HG03139 (cell line): ENCODE measurements around the gene MED12L.
"Not testable (repeated sequence)": the region's sequence is repeated elsewhere in the genome, so short reads cannot be mapped to it uniquely, and the experiment has no call there.

Experiments
- ATAC-seq: cut with Tn5 transposase; IDR thresholded peaks from one replicate; pipeline ENCODE4 v1.9.1; 2021; ENCODE audit not compliant: unreplicated experiment

MED12L gene

DNA sequence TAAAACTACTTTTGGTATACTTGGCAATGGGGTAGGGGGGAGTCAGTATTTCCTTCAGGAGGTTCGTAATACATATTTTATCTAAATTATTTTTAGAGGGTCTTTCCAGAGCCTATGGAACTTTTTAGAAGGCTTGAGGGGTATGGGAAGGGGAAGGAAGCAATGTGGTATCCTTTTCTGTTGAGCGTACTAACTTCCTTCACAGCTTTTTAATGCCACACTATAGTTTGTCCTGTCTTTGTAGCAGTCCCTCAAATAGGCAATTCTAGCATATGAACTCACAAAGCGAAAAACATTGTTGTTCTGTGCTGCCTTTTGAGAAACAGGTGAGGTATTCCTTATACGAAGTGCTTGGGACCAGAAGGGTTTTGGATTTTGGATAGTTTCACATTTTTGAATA, 266.2 kb downstream of the MED12L start:
- no peak for ATAC-seq

DNA sequence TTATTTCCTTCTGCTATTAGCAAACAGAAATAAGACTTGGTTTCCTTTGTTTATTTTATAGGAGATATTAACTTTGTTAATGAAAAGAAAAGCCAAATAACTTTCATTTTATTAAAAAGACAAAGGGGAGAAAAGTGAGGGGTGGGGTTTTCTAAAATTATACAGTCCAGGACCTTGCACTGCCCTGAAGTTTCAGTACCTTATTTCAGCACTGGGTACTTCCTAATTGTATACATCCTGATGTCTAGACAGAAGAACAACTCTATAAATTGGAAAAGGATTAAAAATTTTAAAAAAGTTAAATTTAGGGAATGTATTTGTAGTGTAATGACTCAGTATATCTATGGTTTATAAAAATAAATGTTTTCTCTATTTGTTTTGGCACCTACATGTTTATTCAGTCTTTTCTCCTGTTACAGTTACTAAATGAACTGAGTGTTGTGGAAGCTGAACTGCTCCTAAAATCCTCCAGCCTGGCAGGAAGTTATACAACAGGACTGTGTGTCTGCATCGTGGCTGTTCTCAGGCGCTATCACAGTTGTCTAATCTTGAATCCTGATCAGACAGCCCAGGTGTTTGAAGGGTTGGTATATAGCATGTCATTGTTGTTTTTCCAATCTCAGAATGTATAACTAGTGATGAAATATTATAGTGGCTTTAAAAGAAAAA, 271.5 kb downstream of the MED12L start:
- ATAC-seq, result no peak

DNA sequence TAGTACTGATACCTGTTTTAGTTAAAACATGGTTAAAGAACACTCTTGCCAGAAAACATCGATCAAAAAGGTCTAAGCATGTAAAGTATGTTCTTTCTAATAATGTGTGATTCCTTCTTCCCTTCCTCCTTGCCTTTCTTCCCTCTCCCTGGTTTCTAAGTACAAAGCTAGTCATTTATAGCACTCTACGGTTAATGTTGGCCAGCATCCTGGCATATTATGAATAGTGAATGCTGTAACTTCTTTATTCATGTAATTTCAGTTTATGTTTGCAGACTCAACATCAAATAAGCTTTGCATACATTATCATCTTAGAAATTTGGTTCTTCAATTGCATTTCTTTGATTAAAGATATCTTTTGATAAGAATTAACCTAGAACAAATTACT, 272.0 kb downstream of the MED12L start:
- ATAC-seq, result no peak

DNA sequence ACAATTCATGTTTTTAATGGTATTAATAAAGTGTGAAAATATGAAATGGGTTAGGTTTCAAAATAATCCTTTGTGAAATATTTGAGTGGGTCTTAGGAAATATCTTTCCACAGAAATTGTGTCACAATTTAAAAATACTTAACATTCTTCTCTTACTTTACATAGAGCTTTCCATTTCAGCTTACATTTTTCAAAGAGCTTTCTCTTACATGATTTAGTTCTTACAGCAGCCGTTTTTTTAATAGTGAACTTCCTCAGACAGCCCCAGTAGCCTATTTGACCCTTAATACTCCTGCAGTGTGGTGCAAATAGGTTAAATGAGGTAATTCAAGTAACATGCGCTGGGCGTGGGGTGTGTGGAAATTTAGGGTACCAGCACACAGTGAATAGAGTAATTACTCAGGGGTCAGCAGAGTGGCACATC, 277.3 kb downstream of the MED12L start:
- no peak for ATAC-seq

DNA sequence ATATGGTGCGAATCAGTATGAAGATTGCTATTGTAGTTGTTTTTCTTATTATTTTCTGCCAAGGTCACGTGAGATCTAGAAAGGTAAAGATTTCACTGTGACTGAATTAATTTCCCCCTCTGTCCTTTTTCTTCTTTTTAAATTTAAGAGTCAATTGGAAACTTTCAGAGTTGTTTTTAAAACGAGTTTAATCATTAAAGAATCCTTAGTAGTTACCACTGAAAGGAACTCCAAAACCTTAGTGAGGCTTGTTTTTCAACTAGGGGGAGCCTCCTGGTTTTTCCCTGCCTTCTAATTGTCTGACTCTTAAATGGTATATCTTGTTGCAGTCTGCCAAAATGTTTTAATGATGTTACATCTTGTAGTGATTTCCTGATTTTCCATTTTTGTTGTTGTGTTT, 281.5 kb downstream of the MED12L start:
- no peak for ATAC-seq

DNA sequence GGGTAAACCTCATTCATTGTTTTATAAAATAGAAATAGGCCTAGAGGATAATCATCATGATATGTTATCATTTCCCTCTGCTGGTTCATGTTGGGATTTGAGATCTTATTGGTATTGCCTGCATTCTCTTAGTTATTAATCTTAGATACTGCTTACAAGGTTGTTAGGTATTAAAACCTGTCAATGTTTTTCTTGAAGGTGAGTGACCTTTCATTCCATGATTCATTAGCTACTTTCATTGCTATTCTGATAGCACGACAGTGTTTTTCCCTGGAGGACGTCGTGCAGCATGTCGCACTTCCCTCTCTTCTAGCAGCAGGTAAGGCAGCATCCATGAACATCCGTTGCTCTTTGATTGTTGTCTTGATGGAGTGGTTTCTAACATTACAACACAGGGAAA, 282.0 kb downstream of the MED12L start:
- no peak for ATAC-seq

DNA sequence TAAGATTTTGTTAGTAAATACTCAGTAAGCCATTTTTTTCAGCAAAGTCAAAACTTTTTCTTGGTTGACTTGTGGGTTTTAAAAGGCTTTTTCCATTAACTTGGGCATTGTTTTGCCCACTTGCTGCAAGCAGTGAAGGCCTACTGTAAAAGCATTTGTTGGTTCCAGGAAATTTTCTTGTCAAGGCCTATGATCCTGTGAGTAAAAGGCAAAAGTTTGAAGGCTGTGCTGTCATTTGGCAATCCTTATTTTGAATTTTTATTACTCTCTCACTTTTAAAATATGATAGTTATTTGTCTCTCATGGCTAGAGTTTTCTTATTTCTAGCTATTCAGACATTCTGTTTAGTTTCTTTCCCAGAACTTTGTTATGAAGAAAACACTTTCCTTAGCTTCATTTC, 286.1 kb downstream of the MED12L start:
- ATAC-seq, result no peak

DNA sequence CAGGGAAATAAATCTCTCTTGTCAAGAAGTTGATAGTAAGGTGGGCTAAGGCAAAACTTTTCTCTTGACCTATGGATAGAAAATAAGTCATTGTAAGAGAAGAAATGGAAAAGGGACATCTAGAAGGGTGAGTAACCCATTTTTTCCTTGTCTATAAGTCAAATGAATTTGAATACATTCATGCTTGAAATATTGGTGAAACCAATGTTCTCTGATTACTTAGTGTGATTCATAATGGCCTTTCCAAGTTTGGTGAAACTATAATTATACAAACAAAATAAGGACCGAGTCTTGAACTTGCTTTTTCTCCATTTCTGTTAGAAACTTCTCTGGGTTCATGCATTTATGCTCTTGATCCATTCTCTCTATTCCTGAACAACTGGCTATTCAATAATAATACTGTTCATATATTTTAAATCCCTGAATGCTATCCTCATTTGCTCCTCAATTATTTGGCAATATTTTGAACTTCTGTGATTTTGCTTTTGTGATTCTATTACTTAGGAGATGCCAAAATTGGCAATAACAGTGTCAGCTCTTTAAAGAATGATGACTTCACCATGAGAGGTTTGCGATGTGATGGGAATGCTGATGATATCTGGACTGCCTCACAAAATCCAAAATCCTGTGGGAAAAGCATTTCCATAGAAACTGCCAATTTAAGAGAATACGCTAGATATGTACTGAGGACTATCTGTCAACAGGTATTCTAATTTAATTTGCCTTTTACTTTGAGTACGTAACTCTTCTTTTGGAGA, 286.8 kb downstream of the MED12L start:
- ATAC-seq, result no peak

DNA sequence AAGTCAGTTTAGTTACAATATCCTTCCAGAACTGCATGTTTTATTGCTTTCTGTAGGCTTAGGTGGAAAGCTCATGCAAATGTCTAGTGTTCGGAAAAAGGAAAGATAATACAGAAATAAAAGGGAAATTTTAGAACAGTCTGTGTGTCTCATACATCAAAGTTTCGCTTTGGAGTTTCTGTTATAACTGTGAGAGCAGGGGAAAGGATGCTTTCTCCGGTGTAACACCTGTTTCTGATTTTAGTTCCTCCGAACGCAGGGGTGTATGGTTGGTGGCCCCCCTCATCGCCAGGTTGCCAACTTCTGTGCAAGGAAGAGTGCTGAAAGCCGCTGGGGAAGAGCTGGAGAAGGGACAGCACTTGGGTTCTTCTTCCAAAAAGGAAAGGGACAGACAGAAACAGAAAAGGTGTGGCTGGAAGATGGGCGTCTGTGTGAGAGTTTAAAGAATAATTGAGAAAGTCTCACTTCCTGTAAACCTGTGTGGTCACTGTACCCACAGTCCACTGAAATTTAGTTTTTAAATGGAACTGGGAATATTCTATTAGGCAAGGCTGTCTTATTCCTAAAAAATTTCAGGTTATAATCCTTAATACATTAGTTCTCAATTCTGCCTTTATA, 292.4 kb downstream of the MED12L start:
- no peak for ATAC-seq

DNA sequence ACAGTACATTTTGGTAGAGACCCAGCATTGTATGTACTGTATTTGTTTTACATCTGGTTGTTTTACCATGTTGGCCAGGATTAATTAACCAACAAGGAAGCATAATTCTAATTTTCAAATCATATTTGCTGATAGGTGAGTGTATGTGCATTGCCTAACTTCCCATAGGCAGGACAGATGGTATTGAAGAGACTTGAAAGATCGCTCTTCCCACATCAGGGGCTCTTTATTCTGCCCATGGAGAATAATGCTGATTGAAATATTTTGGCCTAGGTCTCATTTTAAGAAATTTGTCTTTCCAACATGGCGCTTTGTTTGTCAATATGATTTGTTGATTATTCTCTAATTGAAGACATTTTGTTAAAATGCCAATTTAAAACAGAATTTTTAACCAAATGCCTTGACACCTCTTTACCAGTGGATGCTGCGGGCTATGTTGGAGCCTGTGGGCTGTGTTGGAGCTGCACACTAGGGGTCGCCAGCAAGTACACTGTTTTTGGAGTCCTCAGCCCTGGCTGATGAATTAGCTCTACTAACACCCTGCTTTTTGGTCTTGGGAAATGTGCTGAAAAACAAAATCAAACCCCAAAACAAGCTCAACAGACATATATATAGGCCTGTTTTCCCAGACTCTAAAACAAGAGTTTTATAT, 293.7 kb downstream of the MED12L start:
- peak; percentile 37 for ATAC-seq

DNA sequence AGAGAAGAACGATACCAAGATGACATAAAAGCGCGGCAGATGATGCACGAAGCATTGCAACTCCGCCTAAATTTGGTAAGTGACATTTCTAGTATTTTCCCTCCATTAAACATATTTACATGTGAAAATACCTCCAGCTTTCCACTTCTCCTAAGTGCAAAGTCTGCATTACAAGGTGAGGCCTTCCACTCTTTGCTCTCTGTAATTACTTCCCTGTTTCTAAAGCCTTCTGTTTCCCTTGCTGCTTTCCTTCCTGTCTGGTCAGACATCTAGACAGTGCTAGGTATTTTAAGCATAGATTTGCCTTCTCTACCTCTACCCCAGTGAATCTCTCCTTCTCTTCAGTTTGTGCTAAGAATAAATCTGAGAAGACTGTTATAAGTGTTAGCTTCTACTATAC, 297.2 kb downstream of the MED12L start:
- ATAC-seq, result peak; percentile 34

DNA sequence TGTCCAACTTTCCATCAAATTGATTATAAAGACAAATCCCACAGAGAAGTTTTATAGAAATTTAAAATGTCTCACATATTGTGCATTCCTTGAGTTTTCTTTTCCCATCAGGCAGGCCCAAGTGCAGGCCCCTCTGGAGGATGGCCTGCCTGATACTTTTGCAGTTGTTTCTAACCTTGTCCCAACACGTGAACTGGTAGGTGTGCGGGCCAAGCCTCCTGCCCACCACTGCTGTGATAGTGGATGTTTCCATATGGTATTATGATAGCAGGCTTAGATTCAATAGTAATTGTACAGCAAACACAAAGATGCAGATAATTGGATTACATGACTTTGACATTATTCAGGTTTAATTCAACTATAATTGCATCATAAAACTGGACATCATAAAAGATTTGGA, 297.6 kb downstream of the MED12L start:
- no peak for ATAC-seq

DNA sequence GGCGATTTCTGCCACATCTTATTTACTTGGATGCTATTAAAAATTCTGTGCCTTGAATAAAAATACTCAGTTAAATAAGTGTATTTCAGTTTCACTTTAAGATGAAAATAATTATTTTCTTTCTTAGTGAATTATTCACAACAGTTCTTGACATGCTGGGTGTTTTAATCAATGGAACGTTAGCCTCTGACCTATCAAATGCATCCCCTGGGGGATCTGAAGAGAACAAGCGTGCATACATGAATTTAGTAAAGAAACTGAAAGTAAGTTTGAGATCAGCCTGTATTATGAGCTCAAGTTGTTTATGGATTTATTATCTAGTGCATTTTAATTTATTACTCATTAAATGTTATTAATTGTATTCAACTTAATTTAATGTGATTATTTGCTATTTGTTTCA, 298.5 kb downstream of the MED12L start:
- ATAC-seq, result peak; percentile 52

DNA sequence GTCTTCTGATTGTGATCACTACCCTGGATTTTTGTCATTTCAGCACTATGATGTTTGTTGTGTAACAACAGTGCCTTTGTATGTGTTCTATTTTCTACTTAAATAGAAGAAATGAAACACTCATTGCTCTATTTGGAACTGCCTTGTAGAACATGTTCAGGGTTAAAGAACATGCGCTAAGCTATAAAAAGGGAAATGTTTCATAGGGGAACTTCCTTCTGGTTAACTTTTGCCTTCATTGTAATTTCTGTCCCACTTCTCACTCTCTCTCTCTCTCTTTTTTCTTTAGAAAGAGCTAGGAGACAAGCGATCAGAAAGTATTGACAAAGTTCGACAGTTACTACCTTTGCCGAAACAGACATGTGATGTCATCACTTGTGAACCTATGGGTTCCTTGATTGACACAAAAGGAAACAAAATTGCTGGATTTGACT, 299.3 kb downstream of the MED12L start, which contains the start of gene P2RY12:
P2RY12 (minus strand) TSS at position 13 of the 434 bp plus-strand sequence. CDS start 45,908 bp downstream, outside the sequence.
- no peak for ATAC-seq

DNA sequence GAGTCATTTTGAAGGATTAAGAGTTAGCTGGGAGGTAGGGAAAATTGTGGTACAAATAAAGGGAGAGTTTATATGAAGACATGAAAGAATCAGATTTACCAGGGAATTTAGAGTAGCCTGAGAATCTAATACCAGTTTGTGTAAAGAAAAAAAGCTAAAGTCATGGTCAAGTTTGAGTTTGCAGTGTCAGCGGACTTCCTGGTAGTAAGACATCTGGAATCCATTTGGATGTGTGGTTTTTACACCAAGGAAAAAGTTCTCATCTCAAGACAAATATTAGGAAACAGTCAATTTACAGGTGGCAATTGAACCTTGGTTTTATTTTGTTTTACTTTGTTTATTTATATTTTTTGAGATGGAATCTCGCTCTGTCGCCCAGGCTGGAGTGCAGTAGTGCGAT, 300.6 kb downstream of the MED12L start:
- ATAC-seq, result no peak

DNA sequence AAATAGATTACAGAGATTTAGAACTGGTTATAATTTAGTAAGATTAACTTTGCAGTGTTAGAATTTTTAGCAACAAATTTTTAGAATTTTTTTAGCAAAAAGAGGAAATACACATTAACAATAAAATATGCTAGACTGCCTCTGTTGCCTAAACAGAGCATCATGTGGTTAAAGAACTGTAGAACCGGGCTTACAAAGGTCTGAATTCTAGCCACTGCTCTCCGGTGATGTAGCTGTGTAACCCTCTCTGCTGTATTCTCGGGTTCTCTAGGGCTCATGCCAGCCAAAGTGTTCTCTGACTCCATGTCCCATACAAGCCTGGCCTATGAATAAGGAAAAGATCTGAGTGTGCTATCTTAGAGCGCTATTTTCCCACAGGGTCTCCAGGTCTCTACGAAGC, 302.0 kb downstream of the MED12L start:
- ATAC-seq, result no peak

DNA sequence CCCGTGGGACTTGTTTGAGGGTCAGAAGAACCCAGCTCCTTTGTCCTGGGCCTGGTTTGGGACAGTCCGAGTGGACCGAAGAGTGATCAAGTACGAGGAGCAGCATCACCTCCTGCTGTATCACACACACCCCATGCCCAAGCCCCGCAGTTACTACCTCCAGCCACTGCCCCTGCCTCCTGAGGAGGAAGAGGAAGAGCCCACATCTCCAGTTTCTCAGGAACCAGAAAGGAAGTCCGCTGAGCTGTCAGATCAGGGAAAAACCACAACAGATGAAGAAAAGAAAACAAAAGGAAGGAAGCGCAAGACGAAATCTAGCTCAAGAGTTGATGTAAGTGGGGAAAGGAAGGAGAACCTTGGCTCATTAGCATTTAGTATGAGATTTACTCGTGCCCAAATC, 302.4 kb downstream of the MED12L start:
- ATAC-seq, result no peak

DNA sequence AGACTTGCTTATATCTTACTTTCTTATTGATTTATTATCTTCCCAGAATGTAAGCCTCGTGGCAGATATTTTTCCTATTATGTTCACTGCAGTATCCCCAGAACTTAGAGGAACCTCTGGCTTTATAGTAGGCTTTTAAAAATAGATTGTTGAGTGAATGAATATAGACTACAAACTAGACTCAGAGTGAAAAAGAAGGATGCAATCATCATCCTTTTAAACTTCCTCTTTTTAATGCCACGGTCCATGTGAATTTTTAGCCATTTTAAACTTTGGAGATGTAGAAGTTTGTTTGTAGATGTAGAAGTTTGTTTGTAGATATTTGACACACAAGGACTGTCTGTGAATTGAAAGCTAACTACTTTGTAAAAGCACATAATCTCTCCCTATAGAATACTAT, 306.3 kb downstream of the MED12L start:
- no peak for ATAC-seq

DNA sequence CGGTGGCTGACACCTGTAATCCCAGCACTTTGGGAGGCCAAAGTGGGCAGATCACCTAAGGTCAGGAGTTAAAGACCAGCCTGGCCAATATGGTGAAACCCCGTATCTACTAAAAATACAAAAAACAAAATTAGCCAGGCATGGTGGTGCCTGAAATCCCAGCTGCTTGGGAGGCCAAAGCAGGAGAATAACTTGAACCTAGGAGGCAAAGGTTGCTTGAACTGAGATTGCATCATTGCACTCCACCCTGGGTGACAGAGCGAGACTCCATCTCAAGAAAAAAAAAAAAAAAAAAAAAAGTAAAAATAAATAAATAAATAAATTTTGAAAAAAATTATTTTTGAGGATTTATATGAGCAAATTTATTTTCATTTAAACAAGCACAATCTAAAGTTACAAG, 306.7 kb downstream of the MED12L start:
- not testable (repeated sequence) for ATAC-seq

DNA sequence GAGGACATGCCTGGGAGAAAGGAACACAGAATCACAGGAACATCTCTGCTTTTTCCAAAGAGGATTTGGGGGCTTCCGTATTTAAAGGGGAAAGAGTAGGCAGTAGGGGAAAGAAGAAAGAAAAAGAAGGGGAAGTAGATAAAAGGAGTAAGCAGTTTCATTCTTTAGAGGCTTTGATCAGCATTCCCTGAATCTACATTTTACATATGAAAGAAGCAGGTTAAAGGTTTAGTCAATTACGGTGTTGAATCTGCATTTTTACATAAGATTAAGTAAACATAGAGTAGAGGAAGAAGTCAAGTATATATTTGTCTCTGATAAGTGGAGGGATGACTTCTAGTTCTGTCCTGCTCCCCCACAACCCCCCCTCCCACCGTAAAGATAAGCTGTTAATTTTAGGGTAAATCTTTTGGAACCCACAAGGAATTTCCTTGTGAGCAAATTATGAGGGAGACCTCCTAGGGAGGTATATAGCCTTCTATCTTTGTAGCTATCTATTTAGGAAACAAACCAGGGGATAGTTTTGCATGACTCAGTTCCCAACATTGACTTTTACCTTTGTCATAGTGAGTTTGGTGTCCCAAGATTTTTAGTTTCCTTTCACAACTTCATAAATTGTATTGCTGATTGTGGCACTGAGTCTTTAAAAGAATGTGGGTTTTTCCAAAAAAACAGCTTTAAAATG, 307.8 kb downstream of the MED12L start:
- ATAC-seq, result no peak

DNA sequence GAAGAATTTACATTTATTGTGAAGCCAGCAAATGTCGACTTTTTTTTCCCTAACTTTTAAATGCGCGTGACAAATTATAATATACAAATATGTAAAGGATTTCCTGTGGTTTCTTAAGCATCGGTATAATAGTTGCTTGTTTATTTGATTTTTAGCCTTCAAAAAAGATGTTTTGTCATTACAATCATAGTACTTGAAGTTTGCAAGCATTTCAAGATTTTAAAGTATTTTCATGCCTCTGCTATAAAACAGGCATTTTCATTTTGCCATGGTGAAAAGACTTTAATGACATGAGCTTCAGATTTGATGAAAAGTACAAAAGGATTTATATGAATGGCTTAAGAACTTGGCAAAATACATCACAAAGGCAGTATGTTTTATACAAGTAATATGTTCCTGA, 308.5 kb downstream of the MED12L start:
- no peak for ATAC-seq
